ENCODE data around the gene RNF13.

- TF ChIP-seq YY1 (IDR thresholded peaks at IDR 0.05; ENCODE audit: low read depth) (no peak), FOXM1 (IDR thresholded peaks at IDR 0.05; ENCODE audit: borderline replicate concordance, low read depth) (no peak), EGR1 (IDR thresholded peaks at IDR 0.05) (no peak)
These were observed 48.7 kb upstream of the RNF13 start for GRCh38 chr3:149764302-149764701.
